Adipocyte (in vitro differentiated cells): ENCODE results near the gene PRICKLE4.

Experiments used
- DNase-seq: peaks from one replicate; pipeline ENCODE4 v3.0.0-alpha.2; 2015; ENCODE audit warnings: low read depth
- H3K27me3 ChIP-seq: replicated peaks from 2 replicates; pipeline ENCODE4 v1.7.0; 2013; ENCODE audit warnings: mild to moderate bottlenecking, low read length, moderate library complexity; ENCODE audit not compliant: control insufficient read depth, insufficient read depth
- H3K36me3 ChIP-seq: 2 replicates; pipeline ENCODE4 v1.7.0; 2013; ENCODE audit warnings: low read length, mild to moderate bottlenecking, moderate library complexity; ENCODE audit not compliant: control insufficient read depth, insufficient read depth, severe bottlenecking
- H3K4me1 ChIP-seq: 2 replicates; pipeline ENCODE4 v1.7.0; 2013; ENCODE audit warnings: mild to moderate bottlenecking, low read length, moderate library complexity; ENCODE audit not compliant: control insufficient read depth, insufficient read depth
- H3K4me3 ChIP-seq: 2 replicates; pipeline ENCODE4 v1.7.0; 2013; ENCODE audit warnings: mild to moderate bottlenecking, low read length, moderate library complexity
- H3K9ac ChIP-seq: 2 replicates; pipeline ENCODE4 v1.7.0; 2013; ENCODE audit warnings: mild to moderate bottlenecking, low read length, moderate library complexity
- H3K9me3 ChIP-seq: 2 replicates; pipeline ENCODE4 v1.7.0; 2013; ENCODE audit warnings: mild to moderate bottlenecking, low read length, moderate library complexity; ENCODE audit not compliant: control insufficient read depth

PRICKLE4 gene

DNA sequence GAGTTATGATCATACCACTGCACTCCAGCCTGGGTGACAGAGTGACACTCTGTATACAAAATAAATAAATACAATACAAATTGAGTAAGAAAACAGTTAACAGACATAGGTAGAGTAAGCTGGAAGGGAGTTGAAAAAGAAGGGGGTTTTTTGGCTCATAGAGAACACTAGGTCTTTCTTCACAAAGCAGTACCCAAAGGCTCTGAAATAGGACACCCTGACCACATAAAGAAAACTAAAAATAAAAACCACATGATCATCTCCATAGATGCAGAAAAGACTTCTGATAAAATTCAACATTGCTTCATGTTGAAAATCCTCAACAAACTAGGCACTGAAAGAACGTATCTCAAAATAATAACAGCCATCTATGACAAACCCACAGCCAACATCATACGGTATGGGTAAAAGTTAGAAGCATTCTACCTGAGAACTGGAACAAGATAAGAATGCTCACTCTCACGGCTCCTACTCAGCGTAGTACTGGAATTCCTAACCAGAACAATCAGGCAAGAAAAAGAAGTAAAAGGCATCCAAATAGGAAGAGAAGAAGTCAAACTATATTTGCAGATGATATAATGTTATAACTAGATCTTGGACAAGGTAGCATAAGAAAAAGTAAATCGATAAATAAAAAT, 55.6 kb downstream of the PRICKLE4 start:
- Histone ChIP-seq H3K9ac (no peak overlapping the region), H3K4me1 (peaks cover 4% of the 10 kb centered on the region), H3K36me3 (peaks cover 6% of the 10 kb centered on the region), H3K27me3 (no peaks in the 10 kb centered on the region), H3K4me3 (no peak overlapping the region), H3K9me3 (no peaks in the 10 kb centered on the region)
- peak; percentile 71 for DNase-seq

DNA sequence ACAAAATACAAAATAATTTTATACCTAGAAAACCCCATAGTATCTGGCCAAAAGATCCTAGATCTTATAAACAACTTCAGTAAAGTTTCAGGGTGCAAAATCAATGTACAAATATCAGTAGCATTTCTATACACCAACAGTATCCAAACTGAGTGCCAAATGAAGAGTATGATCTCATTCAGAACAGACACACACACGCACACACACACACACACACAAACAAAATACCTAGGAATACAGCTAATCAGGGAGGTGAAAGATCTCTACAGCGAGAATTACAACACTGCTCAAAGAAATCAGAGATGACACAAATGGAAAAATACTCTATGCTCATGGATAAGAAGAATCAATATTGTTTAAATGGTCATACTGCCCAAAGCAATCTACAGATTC, 56.1 kb downstream of the PRICKLE4 start:
- H3K27me3 ChIP-seq: no peaks in the 10 kb centered on the region
- H3K9me3 ChIP-seq: no peaks in the 10 kb centered on the region
- H3K36me3 ChIP-seq: peaks cover 6% of the 10 kb centered on the region
- H3K4me3 ChIP-seq: no peak overlapping the region
- no peak overlapping the region for H3K9ac ChIP-seq
- H3K4me1 ChIP-seq: peaks cover 4% of the 10 kb centered on the region
- DNase-seq: peak; percentile 10
